CD4-positive, alpha-beta T cell treated with Interleukin-6 for 4 hours (primary cell): Measurements from ENCODE around the gene AKAP13.
"Not testable (repeated sequence)": the region's sequence is repeated elsewhere in the genome, so short reads cannot be mapped to it uniquely, and the experiment has no call there.

Source experiments
- DNase-seq: peaks from one replicate; pipeline ENCODE4 v3.0.0-alpha.2; 2020; ENCODE audit warnings: mixed read lengths

Gene AKAP13

DNA sequence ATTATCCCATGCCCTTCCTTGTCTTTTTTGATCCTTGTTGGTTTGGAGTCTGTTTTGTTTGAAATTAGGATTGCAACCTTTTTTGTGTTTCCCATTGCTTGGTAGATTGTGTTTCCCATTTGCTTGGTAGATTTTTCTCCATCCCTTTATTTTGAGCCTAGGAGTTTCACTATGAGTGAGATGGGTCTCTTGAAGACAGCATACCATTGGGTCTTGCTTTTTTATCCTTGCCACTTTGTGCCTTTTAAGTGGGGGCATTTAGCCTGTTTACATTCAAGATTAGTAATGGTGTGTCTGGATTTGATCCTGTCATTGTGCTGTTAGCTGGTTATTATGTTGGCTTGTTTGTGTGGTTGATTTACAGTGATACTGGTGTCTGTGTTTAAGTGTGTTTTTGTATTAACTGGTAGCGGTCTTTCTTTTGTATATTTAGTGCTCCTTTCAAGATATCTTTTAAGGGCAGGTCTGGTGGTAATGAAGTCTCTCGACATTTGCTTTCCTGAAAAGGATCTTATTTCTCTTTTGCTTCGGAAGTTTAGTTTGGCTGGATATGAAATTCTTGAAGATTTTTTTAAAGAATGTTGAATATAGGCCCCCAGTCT is 70.8 kb downstream of the AKAP13 start:
- no peak for DNase-seq

DNA sequence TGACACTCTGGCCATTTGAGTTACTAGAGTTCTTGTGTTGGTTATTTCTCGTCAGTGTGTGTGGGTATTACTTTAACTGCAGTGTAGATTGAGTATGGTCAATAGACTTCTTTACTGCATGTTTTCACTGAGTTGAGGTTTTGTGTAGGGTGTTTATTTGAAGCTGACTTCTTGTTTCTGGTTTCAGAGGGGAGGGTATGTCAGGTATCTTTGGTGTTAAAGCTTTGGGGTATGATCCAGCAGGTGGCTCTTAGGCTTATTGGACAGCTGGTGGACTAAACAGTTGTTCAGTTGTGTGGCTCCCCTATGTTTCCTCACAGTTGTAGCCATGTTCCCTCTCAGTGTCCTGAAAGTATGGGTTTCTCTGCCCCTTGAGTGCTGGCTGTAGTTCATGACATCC is 72.0 kb downstream of the AKAP13 start:
- DNase-seq, result no peak

- DNase-seq, result no peak
These were observed 72.9 kb downstream of the AKAP13 start for GRCh38 chr15:85453144-85453872.

DNA sequence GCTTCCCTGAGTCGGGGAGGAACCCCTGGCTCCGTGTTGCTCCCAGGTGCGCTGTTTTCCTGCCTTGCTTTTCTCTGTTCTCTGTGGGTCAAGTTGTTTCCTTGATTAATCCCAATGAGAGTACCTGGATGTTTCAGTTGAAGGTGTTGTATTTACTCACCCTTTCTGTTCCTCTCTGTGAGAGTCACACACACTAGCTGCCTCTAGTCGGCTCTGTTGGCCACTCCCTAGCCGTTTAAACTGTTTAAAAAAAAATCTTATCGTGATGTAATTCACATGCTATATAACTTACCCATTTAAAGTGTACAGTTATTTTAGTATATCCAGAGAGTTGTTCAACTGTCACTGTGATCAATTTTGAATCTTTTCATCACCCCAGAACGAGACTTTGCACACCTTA is 74.0 kb downstream of the AKAP13 start:
- no peak for DNase-seq

DNA sequence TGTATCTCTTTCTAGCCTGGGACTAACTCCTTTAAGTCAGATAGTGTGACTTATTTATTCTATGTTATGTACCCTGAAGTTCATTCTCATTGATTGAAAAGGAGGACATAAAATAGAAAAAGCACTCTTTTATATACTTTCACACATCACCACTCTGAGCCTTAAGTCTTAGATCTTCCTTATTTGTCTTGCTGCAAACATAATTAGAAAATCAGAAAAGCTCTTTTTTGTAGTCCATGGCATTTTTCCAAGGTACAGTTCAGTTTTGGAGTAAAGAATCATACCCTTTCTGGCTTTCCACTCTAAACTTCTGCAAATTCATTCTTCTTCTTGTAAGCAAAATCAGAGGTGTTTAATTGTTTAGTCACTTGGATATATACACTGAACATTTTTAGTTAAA is 75.5 kb downstream of the AKAP13 start:
- DNase-seq, result no peak

DNA sequence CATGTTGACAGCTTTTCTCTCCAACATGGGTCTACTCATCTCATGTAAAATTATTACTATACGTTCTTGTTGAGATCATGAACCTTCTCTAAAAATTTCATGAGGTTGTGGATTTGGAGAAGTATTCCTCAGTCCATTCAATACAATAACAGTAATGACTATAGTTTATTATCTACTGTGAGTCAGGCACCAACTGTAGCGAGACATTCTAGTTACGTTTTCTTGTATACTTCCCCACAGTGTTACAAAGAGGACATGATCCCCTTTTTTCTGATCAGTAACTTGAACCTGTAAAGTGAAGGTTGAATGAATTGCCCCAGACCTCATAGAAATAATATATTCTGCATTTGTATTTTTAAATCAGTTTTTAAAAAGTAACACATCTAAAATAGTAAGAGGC is 76.4 kb downstream of the AKAP13 start:
- no peak for DNase-seq

GRCh38 chr15:85457392-85457968 is 77.1 kb downstream of the AKAP13 start:
- no peak for DNase-seq

GRCh38 chr15:85458764-85459163 is 78.4 kb downstream of the AKAP13 start:
- DNase-seq, result no peak

DNA sequence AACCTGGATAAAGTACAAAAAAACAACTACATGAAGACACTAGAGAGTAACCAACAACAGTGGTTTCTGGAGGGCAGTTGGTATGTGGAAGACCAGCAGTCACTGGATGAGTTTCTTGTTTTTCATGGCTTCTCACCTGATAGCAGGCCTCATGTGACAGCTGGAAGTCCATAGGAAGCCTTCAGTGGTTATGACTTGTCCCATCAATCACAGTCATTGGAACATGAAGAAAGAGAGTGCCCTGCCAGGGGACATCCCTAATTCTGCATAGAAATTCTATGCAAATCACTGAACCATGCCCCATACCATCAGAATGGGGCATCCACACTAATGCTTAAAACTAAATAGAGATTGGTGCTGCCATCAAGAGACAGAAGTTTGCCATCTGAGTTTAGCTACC is 81.6 kb downstream of the AKAP13 start:
- no peak for DNase-seq

GRCh38 chr15:85463276-85463892 is 83.0 kb downstream of the AKAP13 start:
- DNase-seq, result no peak

- DNase-seq, result no peak
These were observed 83.6 kb downstream of the AKAP13 start for GRCh38 chr15:85463976-85464375.

DNA sequence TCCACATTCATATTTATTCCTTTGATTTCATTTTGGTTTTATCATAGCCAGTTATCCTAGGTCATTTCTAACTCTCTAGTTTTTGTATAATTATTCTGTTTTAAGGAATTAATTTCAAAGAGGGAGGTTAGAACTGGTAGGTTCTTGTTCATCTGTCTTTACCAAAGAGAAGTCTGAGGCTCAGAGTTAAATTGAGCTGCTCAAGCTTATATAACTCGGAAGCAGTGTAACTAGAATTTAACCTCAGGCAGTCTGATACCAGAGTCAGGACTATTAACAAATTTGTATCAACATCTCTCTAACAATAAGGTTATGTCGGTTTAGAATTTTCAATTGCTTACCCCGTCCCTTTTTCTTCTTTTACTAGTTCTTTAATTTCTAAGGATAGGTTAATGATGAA is 84.1 kb downstream of the AKAP13 start:
- DNase-seq, result no peak

GRCh38 chr15:85470563-85471271 is 90.3 kb downstream of the AKAP13 start:
- no peak for DNase-seq

GRCh38 chr15:85472349-85472748 is 91.9 kb downstream of the AKAP13 start:
- DNase-seq, result no peak

DNA sequence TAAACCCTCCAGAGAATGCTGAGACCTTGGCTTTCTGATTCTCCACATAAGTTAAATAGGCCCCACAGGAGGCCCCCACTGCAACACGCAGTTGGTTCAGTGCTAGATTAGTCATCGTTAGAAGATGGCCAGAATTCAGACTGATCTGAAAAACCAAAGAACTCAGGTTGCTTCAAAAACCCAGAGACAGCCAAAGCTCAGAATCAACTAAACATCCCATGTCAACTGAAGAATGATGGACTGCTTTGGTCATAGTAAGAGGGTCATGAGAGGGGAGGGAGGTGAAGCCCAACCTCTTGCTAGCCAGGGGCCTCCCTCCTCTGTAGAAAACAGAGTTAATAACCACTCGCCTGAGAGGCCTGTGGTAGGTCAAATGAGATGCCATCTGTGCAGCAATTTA is 93.1 kb downstream of the AKAP13 start:
- peak; percentile 14 for DNase-seq

- DNase-seq, result no peak
These were observed 94.4 kb downstream of the AKAP13 start for GRCh38 chr15:85474700-85475316.

- no peak for DNase-seq
These were observed 94.9 kb downstream of the AKAP13 start for GRCh38 chr15:85475317-85475701.

- no peak for DNase-seq
These were observed 95.3 kb downstream of the AKAP13 start for GRCh38 chr15:85475711-85476110.

- DNase-seq, result no peak
These were observed 96.7 kb downstream of the AKAP13 start for GRCh38 chr15:85477061-85477460.

GRCh38 chr15:85477730-85478129 is 97.3 kb downstream of the AKAP13 start:
- no peak for DNase-seq

- DNase-seq, result no peak
These were observed 98.8 kb downstream of the AKAP13 start for GRCh38 chr15:85479071-85479647.

- no peak for DNase-seq
These were observed 100.5 kb downstream of the AKAP13 start for GRCh38 chr15:85480923-85481322.

DNA sequence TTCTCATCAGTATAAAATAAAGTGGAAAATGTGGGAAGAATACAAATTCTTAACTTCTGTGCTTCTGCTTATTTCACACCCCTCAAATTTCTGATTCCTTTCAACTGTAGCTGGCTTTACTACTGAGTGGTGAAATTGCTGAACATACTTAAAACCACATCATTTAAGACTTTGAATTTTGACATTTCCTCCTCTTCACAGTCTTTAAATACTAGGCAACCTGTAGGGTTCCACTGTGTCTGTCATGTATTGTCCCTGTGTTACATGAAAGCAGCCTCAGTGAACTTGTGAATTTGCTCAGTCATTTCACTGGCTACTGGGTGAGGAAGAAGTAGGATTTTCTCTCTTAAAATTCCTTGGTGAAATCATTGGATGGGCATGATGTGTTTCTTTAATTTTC is 101.1 kb downstream of the AKAP13 start:
- DNase-seq, result not testable (repeated sequence)
